Mesendoderm (in vitro differentiated cells): ENCODE measurements around the gene HIP1R.
"Not testable (repeated sequence)": the region's sequence is repeated elsewhere in the genome, so short reads cannot be mapped to it uniquely, and the experiment has no call there.

Experiments
- DNase-seq: peaks from one replicate; pipeline ENCODE4 v3.0.0; 2013
- H2AK5ac ChIP-seq: 2 replicates; pipeline ENCODE4 v1.6.1; 2013; ENCODE audit warnings: low read length, inconsistent platforms
- H2BK120ac ChIP-seq: 2 replicates; pipeline ENCODE4 v1.6.1; 2013; ENCODE audit warnings: low read depth, mild to moderate bottlenecking, low read length, moderate library complexity, mixed read lengths
- H2BK15ac ChIP-seq: replicated peaks from 2 replicates; pipeline ENCODE4 v1.6.1; 2013; ENCODE audit warnings: low read depth, mild to moderate bottlenecking, moderate library complexity
- H2BK5ac ChIP-seq: 2 replicates; pipeline ENCODE4 v1.6.1; 2013; ENCODE audit warnings: low read length, inconsistent platforms
- H3K18ac ChIP-seq: 2 replicates; pipeline ENCODE4 v1.6.1; 2013; ENCODE audit warnings: mild to moderate bottlenecking, low read length, mixed read lengths
- H3K23ac ChIP-seq: one replicate; pipeline ENCODE4 v1.6.1; 2013; ENCODE audit warnings: low read length
- H3K27ac ChIP-seq: 2 replicates; pipeline ENCODE4 v1.5.1; 2013; ENCODE audit warnings: low read depth, mild to moderate bottlenecking, inconsistent platforms, low read length, moderate library complexity
- H3K27me3 ChIP-seq: 2 replicates; pipeline ENCODE4 v1.6.1; 2013; ENCODE audit warnings: low read length, control low read depth, mild to moderate bottlenecking, inconsistent platforms; ENCODE audit not compliant: insufficient read depth, poor library complexity
- H3K36me3 ChIP-seq: 2 replicates; pipeline ENCODE4 v1.6.1; 2013; ENCODE audit warnings: low read length, inconsistent platforms; ENCODE audit not compliant: control insufficient read depth, insufficient read depth
- H3K4ac ChIP-seq: one replicate; pipeline ENCODE4 v1.6.1; 2013; ENCODE audit warnings: low read depth, mild to moderate bottlenecking, low read length, moderate library complexity
- H3K4me1 ChIP-seq: 2 replicates; pipeline ENCODE4 v1.6.1; 2013; ENCODE audit warnings: low read depth, low read length, inconsistent platforms; ENCODE audit not compliant: control insufficient read depth
- H3K4me2 ChIP-seq: 2 replicates; pipeline ENCODE4 v1.6.1; 2013; ENCODE audit warnings: low read length
- H3K4me3 ChIP-seq: 2 replicates; pipeline ENCODE4 v1.5.1; 2013; ENCODE audit warnings: mild to moderate bottlenecking, low read length
- H3K56ac ChIP-seq: one replicate; pipeline ENCODE4 v1.6.1; 2013; ENCODE audit warnings: low read length
- H3K79me1 ChIP-seq: 2 replicates; pipeline ENCODE4 v1.6.1; 2013; ENCODE audit warnings: low read length, inconsistent platforms
- H3K79me2 ChIP-seq: 2 replicates; pipeline ENCODE4 v1.6.1; 2013; ENCODE audit warnings: mild to moderate bottlenecking, low read length; ENCODE audit not compliant: control insufficient read depth, insufficient read depth
- H3K9ac ChIP-seq: 2 replicates; pipeline ENCODE4 v1.6.1; 2013; ENCODE audit warnings: low read length, inconsistent platforms
- H4K5ac ChIP-seq: one replicate; pipeline ENCODE4 v1.6.1; 2013; ENCODE audit warnings: low read length
- H4K8ac ChIP-seq: one replicate; pipeline ENCODE4 v1.6.1; 2013; ENCODE audit warnings: low read depth, mild to moderate bottlenecking, control low read depth, low read length, moderate library complexity
- WGBS: extraction: QIAGEN DNeasy Blood & Tissue Kit; methylation state at CpG from one replicate; pipeline ENCODE4 v1.1.7; 2013; ENCODE audit warnings: low lambda C conversion rate, missing lambda C conversion rate; ENCODE audit not compliant: insufficient coverage; ENCODE audit errors: extremely low coverage; 5-methylcytosine and 5-hydroxymethylcytosine counted together

Gene HIP1R

DNA sequence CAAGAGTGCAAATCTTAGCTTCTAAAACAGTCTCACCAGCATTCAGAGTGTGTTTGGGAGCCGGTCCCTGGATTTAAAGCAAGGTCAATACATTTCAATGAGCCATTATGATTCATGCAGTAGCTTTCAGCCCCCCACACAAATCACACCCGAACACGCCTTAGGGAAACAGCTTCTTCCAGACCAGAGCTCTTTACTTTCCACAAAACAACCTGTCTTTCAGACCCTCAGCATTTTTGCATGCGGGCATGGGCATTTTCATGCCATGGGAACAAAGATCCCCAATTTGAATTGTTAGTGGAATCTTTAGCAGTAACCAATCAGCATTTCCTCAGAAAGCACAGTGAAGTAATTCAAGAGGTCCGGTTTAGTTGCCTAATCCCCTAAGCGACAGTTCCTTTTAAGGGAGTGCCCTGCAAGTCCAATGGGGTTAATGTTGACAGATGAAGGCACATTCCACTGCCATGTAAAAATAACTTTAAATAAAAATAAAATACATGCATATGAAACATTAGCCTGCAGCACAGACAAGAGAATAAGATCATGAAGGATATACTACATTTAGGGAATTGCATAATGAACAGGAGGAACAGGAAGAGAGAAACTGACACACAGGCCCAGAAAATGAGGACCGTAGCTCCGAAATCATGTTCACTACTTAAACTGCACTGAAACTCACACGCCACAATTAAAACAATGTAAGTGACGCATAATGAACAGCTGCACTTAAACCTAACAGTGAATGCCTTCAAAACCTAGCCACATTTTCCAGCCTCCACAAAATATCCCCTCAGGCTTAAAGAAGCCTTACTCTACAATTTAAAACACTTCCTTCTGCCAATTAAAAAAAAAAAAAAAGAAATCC, 56.6 kb downstream of the HIP1R start:
- Histone ChIP-seq H3K23ac (no peak overlapping the region), H3K4me1 (peaks cover 10% of the 10 kb centered on the region)

DNA sequence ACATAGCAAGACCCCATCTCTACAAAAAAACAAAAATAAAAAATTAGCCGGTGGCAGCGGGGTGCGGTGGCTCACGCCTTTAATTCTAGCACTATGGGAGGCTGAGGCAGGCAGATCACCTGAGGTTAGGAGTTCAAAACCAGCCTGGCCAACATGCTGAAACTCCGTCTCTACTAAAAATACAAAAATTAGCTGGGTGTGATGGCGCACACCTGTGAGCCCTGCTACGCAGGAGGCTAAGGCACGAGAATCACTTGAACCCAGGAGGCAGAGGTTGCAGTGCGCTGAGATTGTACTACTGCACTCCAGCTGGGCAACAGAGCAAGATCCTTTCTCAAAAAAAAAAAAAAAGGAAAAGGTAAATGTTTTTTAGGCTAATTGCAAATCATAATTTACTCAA, 57.5 kb downstream of the HIP1R start:
- not testable (repeated sequence) for H3K4me3 ChIP-seq
- H3K4me1 ChIP-seq = peaks cover 10% of the 10 kb centered on the region
- no CpG with 5 or more reads among the region's 9 CpGs for WGBS

More for the DNA sequence above, 56.6 kb downstream of the HIP1R start:
- Histone ChIP-seq H3K36me3 (no peaks in the 10 kb centered on the region), H2AK5ac (no peak overlapping the region), H4K5ac (no peak overlapping the region), H3K4ac (no peak overlapping the region), H3K56ac (no peak overlapping the region), H4K8ac (no peak overlapping the region), H3K4me2 (peak overlapping the region; percentile 8), H3K4me3 (no peak overlapping the region), H3K9ac (no peak overlapping the region), H3K18ac (no peak overlapping the region), H3K27me3 (no peaks in the 10 kb centered on the region), H3K79me2 (peaks cover 2% of the 10 kb centered on the region), H3K79me1 (peaks cover 20% of the 10 kb centered on the region), H2BK120ac (no peak overlapping the region), H2BK5ac (no peak overlapping the region), H3K27ac (no peak overlapping the region), H2BK15ac (no peak overlapping the region)
- DNase-seq = peak; percentile 67
- no CpG with 5 or more reads among the region's 10 CpGs for WGBS

DNA sequence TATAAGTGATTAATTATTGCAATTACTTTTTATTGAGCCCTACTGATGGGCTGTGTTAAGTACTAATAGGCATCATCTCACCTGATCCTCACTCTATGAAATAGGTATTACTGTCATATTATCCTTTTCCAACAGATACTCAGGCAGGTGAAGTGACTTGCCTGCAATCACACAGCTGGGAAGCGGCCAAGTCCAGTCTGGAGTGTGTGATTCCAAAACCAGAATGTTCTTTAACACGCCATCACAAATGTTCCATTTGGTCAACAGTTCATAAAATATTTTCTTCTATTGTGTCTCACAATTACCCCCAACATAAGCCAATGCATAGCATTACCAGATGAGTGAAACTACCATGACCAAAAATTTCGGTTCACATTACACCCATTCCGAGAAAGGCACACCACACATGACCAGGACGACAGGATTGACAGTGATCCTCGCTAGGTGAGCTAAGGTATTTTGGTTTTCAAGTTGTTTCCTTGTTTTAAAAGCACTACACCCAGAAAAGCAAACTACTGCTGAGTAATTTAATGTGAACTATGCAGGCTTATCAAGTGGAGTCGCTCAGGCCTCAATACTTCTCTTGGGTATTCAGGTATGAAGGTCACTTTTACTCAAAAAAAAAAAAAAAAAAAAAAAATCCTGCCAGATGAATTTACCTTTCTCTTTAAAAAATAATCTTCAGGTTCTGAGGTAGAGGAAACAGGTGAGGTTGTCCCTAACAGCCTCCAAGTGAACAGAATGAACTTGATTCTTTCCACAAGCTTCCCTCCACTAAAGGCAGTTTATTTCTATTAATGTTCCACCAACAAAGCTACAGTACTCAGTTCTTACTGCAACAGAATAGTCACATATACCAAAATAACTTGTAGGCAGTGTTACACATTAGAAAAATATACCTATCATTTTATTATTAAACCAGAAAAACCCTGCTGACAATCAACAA, 58.2 kb downstream of the HIP1R start:
- H3K23ac ChIP-seq = no peak overlapping the region
- peaks cover 8% of the 10 kb centered on the region for H3K4me1 ChIP-seq
- H4K5ac ChIP-seq = no peak overlapping the region
- no peak overlapping the region for H3K4me3 ChIP-seq
- no peak overlapping the region for H2BK5ac ChIP-seq
- no peak overlapping the region for H2BK120ac ChIP-seq
- H3K4me2 ChIP-seq = no peak overlapping the region
- H3K18ac ChIP-seq = no peak overlapping the region
- no peak overlapping the region for H3K56ac ChIP-seq
- WGBS = no CpG with 5 or more reads among the region's 7 CpGs
- H3K27me3 ChIP-seq = no peaks in the 10 kb centered on the region
- H3K9ac ChIP-seq = no peak overlapping the region
- H4K8ac ChIP-seq = no peak overlapping the region
- H2BK15ac ChIP-seq = no peak overlapping the region
- H3K4ac ChIP-seq = no peak overlapping the region
- H3K27ac ChIP-seq = no peak overlapping the region
- peaks cover 2% of the 10 kb centered on the region for H3K79me2 ChIP-seq
- no peaks in the 10 kb centered on the region for H3K36me3 ChIP-seq
- peaks cover 14% of the 10 kb centered on the region for H3K79me1 ChIP-seq
- no peak for DNase-seq
- H2AK5ac ChIP-seq = no peak overlapping the region

More for the DNA sequence above, 57.5 kb downstream of the HIP1R start:
- not testable (repeated sequence) for H4K8ac ChIP-seq, H3K18ac ChIP-seq, H3K36me3 ChIP-seq, DNase-seq, H3K79me2 ChIP-seq, H3K4me2 ChIP-seq, H2AK5ac ChIP-seq, H3K56ac ChIP-seq, H3K9ac ChIP-seq, H4K5ac ChIP-seq, H2BK5ac ChIP-seq, H3K23ac ChIP-seq, H2BK120ac ChIP-seq, H2BK15ac ChIP-seq, H3K27ac ChIP-seq, H3K4ac ChIP-seq, H3K27me3 ChIP-seq
- H3K79me1 ChIP-seq = peaks cover 14% of the 10 kb centered on the region

DNA sequence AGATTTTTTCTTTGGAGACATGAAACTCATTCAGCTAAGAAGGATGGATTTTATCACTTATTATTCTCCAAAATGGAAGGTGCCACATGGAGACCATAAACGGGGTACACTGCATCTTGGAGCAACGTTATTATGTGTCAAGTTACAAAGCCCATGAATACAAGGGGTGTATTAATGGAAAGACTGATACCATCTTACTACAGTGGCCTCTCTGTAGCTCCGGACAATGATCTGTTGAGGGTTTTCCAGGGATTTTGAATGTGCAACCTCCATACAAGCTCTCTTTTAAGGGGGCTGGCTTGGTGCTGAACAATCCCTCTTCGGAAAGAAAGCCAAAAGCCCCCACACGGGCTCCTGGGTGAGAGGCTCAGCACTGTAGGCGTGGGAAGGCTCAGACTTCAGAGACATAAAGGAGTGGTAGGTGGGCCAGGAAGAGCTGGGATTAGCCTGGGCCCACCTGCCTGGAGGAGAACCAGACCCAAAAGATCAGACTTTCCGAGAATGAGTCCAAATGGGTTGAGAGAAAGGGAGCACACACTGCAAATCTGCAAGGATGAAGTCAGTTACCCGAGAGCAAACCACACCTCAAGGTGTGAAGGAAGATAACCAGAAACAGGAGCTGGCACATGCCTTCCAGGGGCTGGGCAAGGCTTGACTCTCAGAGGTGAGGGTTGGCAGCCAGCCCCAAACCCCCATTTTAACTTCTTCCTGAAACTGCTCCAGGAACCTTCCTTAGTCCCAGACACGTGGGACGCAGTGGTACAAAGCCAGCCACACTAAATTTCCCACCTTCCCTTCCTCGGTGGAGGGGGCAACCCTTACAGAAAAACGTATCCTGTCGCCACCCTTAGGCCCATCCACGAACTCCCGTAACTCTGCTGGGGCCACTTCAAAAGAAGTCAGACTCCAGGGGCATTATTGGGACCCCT, 59.2 kb downstream of the HIP1R start:
- H3K79me2 ChIP-seq = peaks cover 2% of the 10 kb centered on the region
- no peak overlapping the region for H2AK5ac ChIP-seq
- H2BK5ac ChIP-seq = no peak overlapping the region
- H3K18ac ChIP-seq = no peak overlapping the region
- WGBS = no CpG with 5 or more reads among the region's 15 CpGs
- no peak overlapping the region for H3K4me3 ChIP-seq
- no peaks in the 10 kb centered on the region for H3K36me3 ChIP-seq
- H4K5ac ChIP-seq = no peak overlapping the region
- no peak overlapping the region for H3K23ac ChIP-seq
- H2BK15ac ChIP-seq = no peak overlapping the region
- H3K9ac ChIP-seq = no peak overlapping the region
- DNase-seq = peak; percentile 56
- H3K27ac ChIP-seq = no peak overlapping the region
- no peak overlapping the region for H2BK120ac ChIP-seq
- H3K56ac ChIP-seq = no peak overlapping the region
- H3K27me3 ChIP-seq = no peaks in the 10 kb centered on the region
- H4K8ac ChIP-seq = no peak overlapping the region
- peaks cover 10% of the 10 kb centered on the region for H3K79me1 ChIP-seq
- peak overlapping the region; percentile 82 for H3K4me2 ChIP-seq
- H3K4ac ChIP-seq = no peak overlapping the region
- peaks cover 7% of the 10 kb centered on the region for H3K4me1 ChIP-seq

DNA sequence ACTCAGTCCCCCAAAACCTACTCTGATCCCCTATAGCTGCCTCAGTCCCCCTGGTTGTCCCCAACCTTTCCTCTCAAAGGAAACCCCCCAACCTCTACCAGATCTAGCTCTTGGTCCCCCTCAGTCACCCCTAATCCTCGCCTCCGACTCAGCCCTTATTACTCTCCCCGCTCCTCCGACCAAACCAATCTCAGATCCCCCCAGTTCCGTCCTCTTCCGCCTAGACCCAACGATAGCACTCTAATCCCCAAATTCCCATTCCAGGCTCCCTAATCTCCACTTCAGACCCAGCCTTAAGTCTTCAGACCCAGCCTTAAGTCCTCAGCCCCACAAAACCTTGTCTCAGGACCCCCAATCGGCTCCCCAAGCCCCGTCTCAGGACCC, 60.1 kb downstream of the HIP1R start:
- Histone ChIP-seq H3K4me3 (peak overlapping the region; percentile 57), H3K4ac (peak overlapping the region; percentile 60), H2BK15ac (no peak overlapping the region), H3K9ac (peak overlapping the region; percentile 78), H3K4me1 (peaks cover 7% of the 10 kb centered on the region), H2BK120ac (no peak overlapping the region), H2BK5ac (no peak overlapping the region), H3K79me2 (peaks cover 2% of the 10 kb centered on the region), H3K27ac (no peak overlapping the region), H3K36me3 (no peaks in the 10 kb centered on the region), H3K18ac (peak overlapping the region; percentile 84), H3K79me1 (peaks cover 8% of the 10 kb centered on the region), H4K8ac (no peak overlapping the region), H2AK5ac (no peak overlapping the region), H3K27me3 (no peaks in the 10 kb centered on the region), H3K23ac (no peak overlapping the region), H3K56ac (peak overlapping the region; percentile 90), H3K4me2 (peak overlapping the region; percentile 82), H4K5ac (no peak overlapping the region)
- DNase-seq = no peak
- no CpG with 5 or more reads among the region's 9 CpGs for WGBS
